ENCODE measurements around the gene ORC3. TPM values are rescaled to one million over a fixed set of nuclear protein-coding genes. Genes with fewer than 3 reads are reported as not detected.

Gene ORC3
- total and polyA plus RNA-seq, 2 donors (not counting 1 experiment from before 2014, with no cell fraction given) = 16.1 to 31.2 TPM

DNA sequence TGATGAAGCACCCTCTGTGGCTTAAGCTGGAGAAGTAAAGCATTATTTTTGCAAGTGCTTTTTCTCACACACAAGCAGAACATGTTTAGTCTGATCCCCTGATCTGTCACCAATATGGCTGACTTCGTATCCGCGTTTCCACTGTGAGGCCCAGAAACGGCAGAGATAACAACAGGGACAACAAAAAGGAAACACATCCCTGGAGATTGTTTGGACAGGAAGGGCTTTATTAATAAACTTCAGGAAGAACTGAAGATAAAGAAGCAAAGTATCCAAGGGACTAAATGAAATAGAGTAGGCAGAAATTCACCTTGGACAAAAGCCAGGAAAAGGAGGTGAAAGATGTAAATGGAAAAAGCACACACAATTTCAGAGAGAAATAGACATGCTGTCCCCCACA lies 49.4 kb upstream of the ORC3 start:
- POLR2A ChIA-PET = no interaction called here
- WGBS (ENCODE audit: insufficient coverage) = no CpG with 5 or more reads among the region's 4 CpGs
- ATAC-seq (ENCODE audit: low read depth) (no peak), DNase-seq (no peak)
- peaks cover 17 to 38% of the 10 kb centered on the region in 2 experiments for H3K36me3 ChIP-seq (replicated peaks in 1 of 2; ENCODE audit: control extremely low read depth in 1 of 2, control insufficient read depth in 1 of 2, extremely low read depth in 1 of 2, insufficient read depth in 2 of 2, low read length in 1 of 2)
- H3K9me3 Mint-ChIP-seq (ENCODE audit: insufficient read depth) = peaks cover 9% of the 10 kb centered on the region
- H2AFZ ChIP-seq (ENCODE audit: insufficient read depth, low read depth, low read length, poor library complexity, severe bottlenecking) = no peak overlapping the region
- H3K4me3 ChIP-seq (ENCODE audit: control extremely low read depth in 1 of 5, extremely low read depth in 1 of 5, insufficient read depth in 1 of 5, low read depth in 2 of 5, low read length in 4 of 5) = no peak overlapping the region
- peaks cover 8 to 12% of the 10 kb centered on the region in 2 donors for H3K4me1 ChIP-seq (ENCODE audit: control insufficient read depth in 2 of 2, insufficient read depth in 2 of 2, low read length in 2 of 2)
- H4K20me1 ChIP-seq (ENCODE audit: control insufficient read depth, insufficient read depth, low read length, poor library complexity, severe bottlenecking) = no peaks in the 10 kb centered on the region
- intact Hi-C loops (cut with micrococcal nuclease) = no loop called here
- no peaks in the 10 kb centered on the region for H3K27me3 ChIP-seq (replicated peaks in 1 of 4; ENCODE audit: control extremely low read depth in 1 of 4, control insufficient read depth in 3 of 4, insufficient read depth in 4 of 4, low read length in 3 of 4)
- TF ChIP-seq, protein P1, sequence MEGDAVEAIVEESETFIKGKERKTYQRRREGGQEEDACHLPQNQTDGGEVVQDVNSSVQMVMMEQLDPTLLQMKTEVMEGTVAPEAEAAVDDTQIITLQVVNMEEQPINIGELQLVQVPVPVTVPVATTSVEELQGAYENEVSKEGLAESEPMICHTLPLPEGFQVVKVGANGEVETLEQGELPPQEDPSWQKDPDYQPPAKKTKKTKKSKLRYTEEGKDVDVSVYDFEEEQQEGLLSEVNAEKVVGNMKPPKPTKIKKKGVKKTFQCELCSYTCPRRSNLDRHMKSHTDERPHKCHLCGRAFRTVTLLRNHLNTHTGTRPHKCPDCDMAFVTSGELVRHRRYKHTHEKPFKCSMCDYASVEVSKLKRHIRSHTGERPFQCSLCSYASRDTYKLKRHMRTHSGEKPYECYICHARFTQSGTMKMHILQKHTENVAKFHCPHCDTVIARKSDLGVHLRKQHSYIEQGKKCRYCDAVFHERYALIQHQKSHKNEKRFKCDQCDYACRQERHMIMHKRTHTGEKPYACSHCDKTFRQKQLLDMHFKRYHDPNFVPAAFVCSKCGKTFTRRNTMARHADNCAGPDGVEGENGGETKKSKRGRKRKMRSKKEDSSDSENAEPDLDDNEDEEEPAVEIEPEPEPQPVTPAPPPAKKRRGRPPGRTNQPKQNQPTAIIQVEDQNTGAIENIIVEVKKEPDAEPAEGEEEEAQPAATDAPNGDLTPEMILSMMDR (IDR thresholded peaks at IDR 0.05) = no peak
- TF ChIP-seq EZH2 (IDR thresholded peaks at IDR 0.05; ENCODE audit: borderline replicate concordance, insufficient read depth, low read depth, low read length, poor library complexity, severe bottlenecking) = no peak
- CTCF ChIA-PET = interaction anchor here (1.0 kb wide), 1 partner anchor 401 kb away, joined by 3 read pairs; no protein-coding TSS in a partner anchor
- H3K9me3 ChIP-seq (ENCODE audit: control extremely low read depth in 1 of 3, control insufficient read depth in 2 of 3, insufficient read depth in 1 of 3, low read length in 2 of 3) = peaks cover 0 to 6% (median 4%) of the 10 kb centered on the region in 3 donors
- H3K27me3 Mint-ChIP-seq = no peaks in the 10 kb centered on the region
- H3K79me2 ChIP-seq (ENCODE audit: control insufficient read depth, insufficient read depth, low read length) = no peaks in the 10 kb centered on the region
- H3K27ac Mint-ChIP-seq = no peak overlapping the region
- H3K4me2 ChIP-seq (replicated peaks; ENCODE audit: low read depth, low read length, poor library complexity, severe bottlenecking) = no peak overlapping the region
- no peak overlapping the region for H3K9ac ChIP-seq (ENCODE audit: low read length)
- H3K27ac ChIP-seq (ENCODE audit: low read length in 2 of 2) = no peak overlapping the region
- peaks cover 17% of the 10 kb centered on the region for H3K4me1 Mint-ChIP-seq
- H3K4me3 Mint-ChIP-seq = no peak overlapping the region

DNA sequence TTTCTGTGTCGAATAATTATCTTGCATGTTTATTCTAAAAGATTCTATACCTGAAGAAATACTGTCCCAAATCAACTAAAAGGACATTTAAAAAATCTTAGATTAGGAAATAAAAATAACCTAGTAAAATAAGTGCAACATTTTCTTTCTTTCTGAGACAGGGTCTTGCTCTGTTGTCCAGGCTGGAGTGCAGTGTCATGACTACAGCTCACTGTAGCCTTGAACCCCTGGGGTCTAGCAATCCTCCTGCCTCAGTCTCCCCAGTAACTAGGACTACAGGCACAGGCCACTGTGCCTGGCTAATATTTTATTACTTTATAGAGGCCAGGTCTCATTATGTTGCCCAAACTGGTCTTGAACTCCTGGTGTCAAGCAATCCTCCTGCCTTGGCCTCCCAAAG lies 48.9 kb upstream of the ORC3 start:
- H2AFZ ChIP-seq (ENCODE audit: insufficient read depth, low read depth, low read length, poor library complexity, severe bottlenecking) = no peak overlapping the region
- CTCF ChIA-PET = no interaction called here
- POLR2A ChIA-PET = no interaction called here
- no CpG with 5 or more reads among the region's 1 CpG for WGBS (ENCODE audit: insufficient coverage)
- Mint-ChIP-seq H3K27ac (no peak overlapping the region), H3K9me3 (ENCODE audit: insufficient read depth) (peaks cover 9% of the 10 kb centered on the region), H3K4me3 (no peak overlapping the region), H3K4me1 (peaks cover 17% of the 10 kb centered on the region), H3K27me3 (no peaks in the 10 kb centered on the region)
- no peak for ATAC-seq (ENCODE audit: low read depth)
- peaks cover 0 to 6% (median 4%) of the 10 kb centered on the region in 3 donors for H3K9me3 ChIP-seq (ENCODE audit: control extremely low read depth in 1 of 3, control insufficient read depth in 2 of 3, insufficient read depth in 1 of 3, low read length in 2 of 3)
- H3K27me3 ChIP-seq (replicated peaks in 1 of 4; ENCODE audit: control extremely low read depth in 1 of 4, control insufficient read depth in 3 of 4, insufficient read depth in 4 of 4, low read length in 3 of 4) = no peaks in the 10 kb centered on the region
- no peak overlapping the region for H3K9ac ChIP-seq (ENCODE audit: low read length)
- TF ChIP-seq, protein P1 (IDR thresholded peaks at IDR 0.05) = no peak
- no peak overlapping the region for H3K27ac ChIP-seq (ENCODE audit: low read length in 2 of 2)
- intact Hi-C loops (cut with micrococcal nuclease) = no loop called here
- no peaks in the 10 kb centered on the region for H3K79me2 ChIP-seq (ENCODE audit: control insufficient read depth, insufficient read depth, low read length)
- no peak overlapping the region for H3K4me3 ChIP-seq (ENCODE audit: control extremely low read depth in 1 of 5, extremely low read depth in 1 of 5, insufficient read depth in 1 of 5, low read depth in 2 of 5, low read length in 4 of 5)
- H3K4me2 ChIP-seq (replicated peaks; ENCODE audit: low read depth, low read length, poor library complexity, severe bottlenecking) = no peak overlapping the region
- no peak for DNase-seq
- H4K20me1 ChIP-seq (ENCODE audit: control insufficient read depth, insufficient read depth, low read length, poor library complexity, severe bottlenecking) = no peaks in the 10 kb centered on the region
- H3K4me1 ChIP-seq (ENCODE audit: control insufficient read depth in 2 of 2, insufficient read depth in 2 of 2, low read length in 2 of 2) = peaks cover 8 to 12% of the 10 kb centered on the region in 2 donors
- H3K36me3 ChIP-seq (replicated peaks in 1 of 2; ENCODE audit: control extremely low read depth in 1 of 2, control insufficient read depth in 1 of 2, extremely low read depth in 1 of 2, insufficient read depth in 2 of 2, low read length in 1 of 2) = peaks cover 17 to 42% of the 10 kb centered on the region in 2 experiments
